DOHH2 (cell line): ENCODE results near the gene NPL.

Source experiments
- H3F3A ChIP-seq: fragments of 200-600 bp; sonication (generic), shearing (Covaris generic); 2 replicates; pipeline ENCODE4 v1.6.0; 2016; ENCODE audit warnings: antibody characterized with exemption, mild to moderate bottlenecking; ENCODE audit not compliant: control insufficient read depth, insufficient read depth
- H3K27ac ChIP-seq: fragments of 200-600 bp; sonication (generic); 2 replicates; pipeline ENCODE4 v1.5.1; 2014; ENCODE audit warnings: low read depth, mild to moderate bottlenecking, low read length, moderate library complexity
- H3K27me3 ChIP-seq: fragments of 200-600 bp; sonication (generic); 2 replicates; pipeline ENCODE4 v1.6.1; 2014; ENCODE audit warnings: mild to moderate bottlenecking, low read length, mixed read lengths; ENCODE audit not compliant: control insufficient read depth
- H3K36me3 ChIP-seq: fragments of 200-600 bp; sonication (generic); 2 replicates; pipeline ENCODE4 v1.6.1; 2014; ENCODE audit warnings: mild to moderate bottlenecking, low read length, moderate library complexity, mixed read lengths; ENCODE audit not compliant: control insufficient read depth
- H3K4me1 ChIP-seq: fragments of 200-600 bp; sonication (generic); 2 replicates; pipeline ENCODE4 v1.6.1; 2014; ENCODE audit warnings: mild to moderate bottlenecking, low read length, mixed read lengths; ENCODE audit not compliant: control insufficient read depth
- H3K4me2 ChIP-seq: fragments of 200-600 bp; sonication (generic); 2 replicates; pipeline ENCODE4 v1.6.0; 2014; ENCODE audit warnings: mild to moderate bottlenecking, low read length, moderate library complexity
- H3K4me3 ChIP-seq: fragments of 200-600 bp; sonication (generic); 2 replicates; pipeline ENCODE4 v1.5.1; 2014; ENCODE audit warnings: mild to moderate bottlenecking, low read length, mixed read lengths
- H3K79me2 ChIP-seq: fragments of 200-600 bp; sonication (generic); 2 replicates; pipeline ENCODE4 v1.6.1; 2014; ENCODE audit warnings: mild to moderate bottlenecking, low read length, mixed read lengths; ENCODE audit not compliant: control insufficient read depth
- H3K9me2 ChIP-seq: fragments of 200-600 bp; sonication (generic); replicated peaks from 2 replicates; pipeline ENCODE4 v1.6.1; 2014; ENCODE audit warnings: mild to moderate bottlenecking, low read length, mixed read lengths; ENCODE audit not compliant: control insufficient read depth
- H3K9me3 ChIP-seq: fragments of 200-600 bp; sonication (generic); 2 replicates; pipeline ENCODE4 v1.6.1; 2014; ENCODE audit warnings: antibody characterized with exemption, low read length, mixed read lengths; ENCODE audit not compliant: control insufficient read depth, insufficient read depth
- H4K20me1 ChIP-seq: fragments of 200-600 bp; sonication (generic); 2 replicates; pipeline ENCODE4 v1.6.0; 2014; ENCODE audit warnings: low read depth, mild to moderate bottlenecking, antibody characterized with exemption, low read length, moderate library complexity; ENCODE audit not compliant: control insufficient read depth, insufficient read depth
- EZH2phosphoT487 ChIP-seq: fragments of 200-600 bp; sonication (generic); IDR thresholded peaks from 2 replicates; pipeline ENCODE4 v1.6.1; 2017; ENCODE audit warnings: borderline replicate concordance, mild to moderate bottlenecking, antibody characterized with exemption, low read length, moderate library complexity, mixed read lengths
- TF ChIP-seq, protein P1 (sequence below): fragments of 200-600 bp; sonication (generic); IDR thresholded peaks from one replicate; pipeline ENCODE4 v1.5.1; 2014; ENCODE audit warnings: antibody characterized with exemption, mild to moderate bottlenecking, low read depth, low read length; ENCODE audit not compliant: poor library complexity, severe bottlenecking

NPL gene

DNA sequence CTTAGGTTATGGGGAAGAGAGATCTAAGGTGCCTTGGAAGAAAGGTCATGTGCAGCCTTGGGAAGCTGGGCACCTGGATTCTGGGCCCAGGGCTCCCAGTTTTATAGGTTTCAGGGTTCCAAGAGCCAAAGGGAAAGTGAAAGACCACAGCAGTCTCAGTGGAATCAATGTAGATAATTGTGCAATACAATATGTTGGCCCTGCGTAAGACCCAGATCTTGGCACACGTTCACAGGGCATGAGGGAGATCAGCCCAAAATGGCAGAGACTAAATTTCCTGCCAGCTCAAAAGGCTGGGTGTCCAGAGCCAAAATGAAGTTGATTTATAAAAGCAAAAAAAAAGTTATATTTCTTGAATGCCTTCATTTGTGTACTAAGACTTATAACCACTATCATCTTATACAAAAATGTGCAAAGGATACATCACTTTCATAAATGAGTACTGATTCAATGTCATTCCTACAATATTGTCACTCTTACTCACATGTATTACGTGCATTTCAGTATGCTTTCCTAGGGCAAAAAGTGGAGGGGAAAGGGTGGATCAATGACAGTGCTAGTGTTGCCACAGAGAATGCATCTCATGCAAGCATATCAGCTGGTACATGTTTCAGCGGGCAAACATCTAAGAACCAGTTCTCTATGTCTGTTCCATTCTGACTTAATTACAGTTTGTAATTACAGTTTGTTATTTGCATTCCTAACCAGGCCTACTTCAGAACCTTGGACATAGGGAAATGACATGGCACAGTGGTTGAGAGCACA, 22.5 kb upstream of the NPL start:
- Histone ChIP-seq H3K79me2 (no peaks in the 10 kb centered on the region), H3K9me2 (no peaks in the 10 kb centered on the region), H4K20me1 (no peaks in the 10 kb centered on the region), H3K9me3 (no peaks in the 10 kb centered on the region; the same call in 1 of the 2 replicates), H3K27me3 (no peaks in the 10 kb centered on the region), H3K4me3 (no peak overlapping the region), H3F3A (no peaks in the 10 kb centered on the region), H3K4me2 (no peak overlapping the region), H3K4me1 (no peaks in the 10 kb centered on the region; the same call in 1 of the 2 replicates), H3K27ac (no peak overlapping the region), H3K36me3 (no peaks in the 10 kb centered on the region)
- TF ChIP-seq, protein P1, sequence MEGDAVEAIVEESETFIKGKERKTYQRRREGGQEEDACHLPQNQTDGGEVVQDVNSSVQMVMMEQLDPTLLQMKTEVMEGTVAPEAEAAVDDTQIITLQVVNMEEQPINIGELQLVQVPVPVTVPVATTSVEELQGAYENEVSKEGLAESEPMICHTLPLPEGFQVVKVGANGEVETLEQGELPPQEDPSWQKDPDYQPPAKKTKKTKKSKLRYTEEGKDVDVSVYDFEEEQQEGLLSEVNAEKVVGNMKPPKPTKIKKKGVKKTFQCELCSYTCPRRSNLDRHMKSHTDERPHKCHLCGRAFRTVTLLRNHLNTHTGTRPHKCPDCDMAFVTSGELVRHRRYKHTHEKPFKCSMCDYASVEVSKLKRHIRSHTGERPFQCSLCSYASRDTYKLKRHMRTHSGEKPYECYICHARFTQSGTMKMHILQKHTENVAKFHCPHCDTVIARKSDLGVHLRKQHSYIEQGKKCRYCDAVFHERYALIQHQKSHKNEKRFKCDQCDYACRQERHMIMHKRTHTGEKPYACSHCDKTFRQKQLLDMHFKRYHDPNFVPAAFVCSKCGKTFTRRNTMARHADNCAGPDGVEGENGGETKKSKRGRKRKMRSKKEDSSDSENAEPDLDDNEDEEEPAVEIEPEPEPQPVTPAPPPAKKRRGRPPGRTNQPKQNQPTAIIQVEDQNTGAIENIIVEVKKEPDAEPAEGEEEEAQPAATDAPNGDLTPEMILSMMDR, result no peak
- no peak for TF ChIP-seq EZH2phosphoT487

DNA sequence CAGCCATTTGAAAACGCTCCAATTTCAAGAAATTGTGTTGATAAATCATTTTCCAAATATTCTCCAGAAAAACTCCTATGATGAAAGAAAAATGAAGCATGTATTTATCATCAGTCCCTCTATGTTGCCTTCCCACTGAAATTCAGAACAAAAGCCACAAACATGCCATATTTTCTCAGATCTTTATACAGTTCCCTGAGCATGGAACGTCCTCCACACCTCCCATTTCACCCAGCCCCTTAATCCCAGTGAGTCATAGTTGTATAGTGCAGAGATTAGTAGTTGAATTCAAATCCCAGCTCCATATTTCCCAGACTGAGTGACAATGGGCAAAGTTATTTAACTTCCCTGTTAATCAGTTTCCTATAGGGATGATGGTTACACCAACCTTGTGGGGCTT, 20.6 kb upstream of the NPL start:
- Histone ChIP-seq H3K9me3 (no peaks in the 10 kb centered on the region), H3K36me3 (no peaks in the 10 kb centered on the region), H3K4me1 (no peaks in the 10 kb centered on the region), H3K9me2 (no peaks in the 10 kb centered on the region), H3K27ac (no peak overlapping the region), H3K4me2 (no peak overlapping the region), H3F3A (no peaks in the 10 kb centered on the region), H4K20me1 (no peaks in the 10 kb centered on the region), H3K27me3 (no peaks in the 10 kb centered on the region), H3K4me3 (no peak overlapping the region), H3K79me2 (no peaks in the 10 kb centered on the region)
- TF ChIP-seq, protein P1, result no peak
- TF ChIP-seq EZH2phosphoT487, result no peak

DNA sequence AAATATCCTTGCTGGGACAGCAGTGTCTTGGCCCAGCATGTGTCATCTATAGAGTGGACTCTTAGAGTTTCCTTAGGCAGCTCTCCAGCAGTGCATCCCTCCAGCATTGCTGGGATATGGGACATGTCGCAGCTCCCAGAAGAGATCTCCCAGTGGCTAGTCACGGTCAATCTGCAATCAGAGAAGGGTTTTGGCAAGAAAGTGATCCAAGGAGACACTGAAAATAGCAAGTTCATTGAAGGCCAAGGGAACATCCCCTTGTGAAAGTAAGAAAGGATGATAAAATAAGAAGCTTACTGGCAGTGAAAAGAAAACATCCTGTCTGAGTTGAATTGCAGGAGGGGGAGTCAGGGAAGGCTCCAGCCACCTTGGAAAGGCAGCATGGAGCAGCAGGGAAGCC, 19.3 kb upstream of the NPL start:
- no peaks in the 10 kb centered on the region for H3F3A ChIP-seq
- no peak overlapping the region for H3K27ac ChIP-seq
- H3K4me2 ChIP-seq, result no peak overlapping the region
- H3K4me3 ChIP-seq, result no peak overlapping the region
- H3K79me2 ChIP-seq, result no peaks in the 10 kb centered on the region
- no peaks in the 10 kb centered on the region for H3K9me3 ChIP-seq
- no peak for TF ChIP-seq EZH2phosphoT487
- TF ChIP-seq, protein P1, result no peak
- no peaks in the 10 kb centered on the region for H4K20me1 ChIP-seq
- no peaks in the 10 kb centered on the region for H3K4me1 ChIP-seq
- no peaks in the 10 kb centered on the region for H3K36me3 ChIP-seq
- no peaks in the 10 kb centered on the region for H3K27me3 ChIP-seq
- no peaks in the 10 kb centered on the region for H3K9me2 ChIP-seq
